GM12878 (cell line): ENCODE data around the gene C19orf73. TPM values are rescaled to one million over a fixed set of nuclear protein-coding genes. Genes with fewer than 3 reads are reported as not detected.

ENCODE experiments used
- polyA plus RNA-seq, 11 experiments: library from polyadenylated mRNA; depleted of rRNA in 4 of 11; unstranded in 6 of 11; stranded (reverse) in 5 of 11; fragments of >200 nt; fragmentation: Nextera tagmentation in 4 of 11; fragmentation: Illumina TruSeq in 1 of 11; extraction: Ambion mirVana in 4 of 11; extraction: Trizol in 1 of 11; gene quantifications; 1 replicate in 1 of 11; 2 replicates in 10 of 11; pipeline versions ENCODE4 v1.2.1 to v1.2.3, GENCODE V29; 2011 to 2016; ENCODE audit warnings: inconsistent platforms in 2 of 11, missing spikeins in 2 of 11, low read depth in 1 of 11
- small RNA-seq: library from RNA; depleted of rRNA; stranded (forward); fragments of <200 nt; gene quantifications from one replicate; pipeline ENCODE3, GENCODE V24; 2014
- total RNA-seq, 4 experiments: library from RNA; depleted of rRNA in 3 of 4; stranded (reverse); fragments of >200 nt in 3 of 4; fragmentation: Illumina TruSeq in 1 of 4; extraction: Trizol in 1 of 4; gene quantifications; 2 replicates each; pipeline versions ENCODE4 v1.2.1 to v1.2.3, GENCODE V29; 2013 to 2021

The C19orf73 gene
- total and polyA plus RNA-seq, 10 of the 15 experiments (the other 5 are each of a cell fraction or from before 2014, with no cell fraction given), result 0.20 to 2.0 (median 0.80) TPM

Small RNA genes within 50 kb of the gene (small RNA-seq; reads per million reads assigned to genes)
- gene RN7SL708P, result not detected

Other genes with a start within 250 kb of the C19orf73 start
Only the 7 nearest of the 26 such genes appear.
- not detected in 2 replicates for gene NTF4, start 54.3 kb downstream of the C19orf73 start, total RNA-seq (2014; rRNA removed)
- gene NTF4, start 54.3 kb downstream of the C19orf73 start, total RNA-seq (2014; rRNA removed; fragmentation: Illumina TruSeq; extraction: Trizol), result not detected in 2 replicates
- gene NTF4, start 54.3 kb downstream of the C19orf73 start, total RNA-seq (2021), result not detected in 2 replicates
- not detected in 2 replicates for gene NTF4, start 54.3 kb downstream of the C19orf73 start, polyA plus RNA-seq (2011; rRNA removed)
- gene NTF4, start 54.3 kb downstream of the C19orf73 start, polyA plus RNA-seq (2014; fragmentation: Illumina TruSeq; extraction: Trizol), result not detected in 2 replicates
- gene NTF4, start 54.3 kb downstream of the C19orf73 start, polyA plus RNA-seq (2014; fragmentation: Nextera tagmentation; extraction: Ambion mirVana), result not detected
- not detected in 2 replicates for gene NTF4, start 54.3 kb downstream of the C19orf73 start, polyA plus RNA-seq (2014; rRNA removed)
- not detected for gene NTF4, start 54.3 kb downstream of the C19orf73 start, polyA plus RNA-seq (2016; fragmentation: Nextera tagmentation; extraction: Ambion mirVana)
- not detected in 2 replicates for gene KCNA7, start 46.4 kb downstream of the C19orf73 start, total RNA-seq (2014; rRNA removed)
- not detected in 2 replicates for gene KCNA7, start 46.4 kb downstream of the C19orf73 start, total RNA-seq (2014; rRNA removed; fragmentation: Illumina TruSeq; extraction: Trizol)
- gene KCNA7, start 46.4 kb downstream of the C19orf73 start, total RNA-seq (2021), result not detected in 2 replicates
- gene KCNA7, start 46.4 kb downstream of the C19orf73 start, polyA plus RNA-seq (2011; rRNA removed), result not detected in 2 replicates
- gene KCNA7, start 46.4 kb downstream of the C19orf73 start, polyA plus RNA-seq (2014; fragmentation: Illumina TruSeq; extraction: Trizol), result not detected in 2 replicates
- not detected for gene KCNA7, start 46.4 kb downstream of the C19orf73 start, polyA plus RNA-seq (2014; fragmentation: Nextera tagmentation; extraction: Ambion mirVana)
- gene KCNA7, start 46.4 kb downstream of the C19orf73 start, polyA plus RNA-seq (2014; rRNA removed), result not detected in 2 replicates
- not detected for gene KCNA7, start 46.4 kb downstream of the C19orf73 start, polyA plus RNA-seq (2016; fragmentation: Nextera tagmentation; extraction: Ambion mirVana)
- 279 and 350 TPM in 2 replicates for gene SNRNP70, start 33.7 kb downstream of the C19orf73 start, total RNA-seq (2014; rRNA removed)
- gene SNRNP70, start 33.7 kb downstream of the C19orf73 start, total RNA-seq (2014; rRNA removed; fragmentation: Illumina TruSeq; extraction: Trizol), result 89.2 and 90.2 TPM in 2 replicates
- 193 and 215 TPM in 2 replicates for gene SNRNP70, start 33.7 kb downstream of the C19orf73 start, total RNA-seq (2021)
- gene SNRNP70, start 33.7 kb downstream of the C19orf73 start, polyA plus RNA-seq (2011; rRNA removed), result 105 and 162 TPM in 2 replicates
- 102 and 112 TPM in 2 replicates for gene SNRNP70, start 33.7 kb downstream of the C19orf73 start, polyA plus RNA-seq (2014; fragmentation: Illumina TruSeq; extraction: Trizol)
- gene SNRNP70, start 33.7 kb downstream of the C19orf73 start, polyA plus RNA-seq (2014; fragmentation: Nextera tagmentation; extraction: Ambion mirVana), result 10 to 100 TPM in 1 of 2 experiments, 1 to 10 TPM in 1; 2.7 to 14.9 TPM
- 453 and 499 TPM in 2 replicates for gene SNRNP70, start 33.7 kb downstream of the C19orf73 start, polyA plus RNA-seq (2014; rRNA removed)
- gene SNRNP70, start 33.7 kb downstream of the C19orf73 start, polyA plus RNA-seq (2016; fragmentation: Nextera tagmentation; extraction: Ambion mirVana), result 100 to 1,000 TPM; 157 to 192 TPM
- gene LIN7B, start 4.8 kb downstream of the C19orf73 start, total RNA-seq (2014; rRNA removed), result 1.5 and 1.9 TPM in 2 replicates
- gene LIN7B, start 4.8 kb downstream of the C19orf73 start, total RNA-seq (2014; rRNA removed; fragmentation: Illumina TruSeq; extraction: Trizol), result 0.63 and 1.1 TPM in 2 replicates
- gene LIN7B, start 4.8 kb downstream of the C19orf73 start, total RNA-seq (2021), result 1.8 and 2.9 TPM in 2 replicates
- gene LIN7B, start 4.8 kb downstream of the C19orf73 start, polyA plus RNA-seq (2011; rRNA removed), result 0.50 and 0.88 TPM in 2 replicates
- not detected in 2 replicates for gene LIN7B, start 4.8 kb downstream of the C19orf73 start, polyA plus RNA-seq (2014; fragmentation: Illumina TruSeq; extraction: Trizol)
- gene LIN7B, start 4.8 kb downstream of the C19orf73 start, polyA plus RNA-seq (2014; fragmentation: Nextera tagmentation; extraction: Ambion mirVana), result under 1 TPM in 1 of 2 experiments, not detected in 1; 0.15 TPM
- 2.6 and 3.2 TPM in 2 replicates for gene LIN7B, start 4.8 kb downstream of the C19orf73 start, polyA plus RNA-seq (2014; rRNA removed)
- 1 to 10 TPM; 3.0 to 3.5 TPM for gene LIN7B, start 4.8 kb downstream of the C19orf73 start, polyA plus RNA-seq (2016; fragmentation: Nextera tagmentation; extraction: Ambion mirVana)
- 0.73 and 0.87 TPM in 2 replicates for gene PPFIA3, start 401 bp upstream of the C19orf73 start, total RNA-seq (2014; rRNA removed)
- gene PPFIA3, start 401 bp upstream of the C19orf73 start, total RNA-seq (2014; rRNA removed; fragmentation: Illumina TruSeq; extraction: Trizol), result 0.40 and 0.60 TPM in 2 replicates
- 1.3 and 1.7 TPM in 2 replicates for gene PPFIA3, start 401 bp upstream of the C19orf73 start, total RNA-seq (2021)
- 0.71 and 0.79 TPM in 2 replicates for gene PPFIA3, start 401 bp upstream of the C19orf73 start, polyA plus RNA-seq (2011; rRNA removed)
- 0.21 TPM in 1 of 2 replicates, not detected in the other for gene PPFIA3, start 401 bp upstream of the C19orf73 start, polyA plus RNA-seq (2014; fragmentation: Illumina TruSeq; extraction: Trizol)
- not detected for gene PPFIA3, start 401 bp upstream of the C19orf73 start, polyA plus RNA-seq (2014; fragmentation: Nextera tagmentation; extraction: Ambion mirVana)
- 0.62 and 1.3 TPM in 2 replicates for gene PPFIA3, start 401 bp upstream of the C19orf73 start, polyA plus RNA-seq (2014; rRNA removed)
- gene PPFIA3, start 401 bp upstream of the C19orf73 start, polyA plus RNA-seq (2016; fragmentation: Nextera tagmentation; extraction: Ambion mirVana), result under 1 TPM in 1 of 2 experiments, not detected in 1; 0.11 TPM
- not detected in 2 replicates for gene HRC, start 36.3 kb upstream of the C19orf73 start, total RNA-seq (2014; rRNA removed)
- not detected in 2 replicates for gene HRC, start 36.3 kb upstream of the C19orf73 start, total RNA-seq (2014; rRNA removed; fragmentation: Illumina TruSeq; extraction: Trizol)
- gene HRC, start 36.3 kb upstream of the C19orf73 start, total RNA-seq (2021), result not detected in 2 replicates
- gene HRC, start 36.3 kb upstream of the C19orf73 start, polyA plus RNA-seq (2011; rRNA removed), result not detected in 2 replicates
- not detected in 2 replicates for gene HRC, start 36.3 kb upstream of the C19orf73 start, polyA plus RNA-seq (2014; fragmentation: Illumina TruSeq; extraction: Trizol)
- not detected for gene HRC, start 36.3 kb upstream of the C19orf73 start, polyA plus RNA-seq (2014; fragmentation: Nextera tagmentation; extraction: Ambion mirVana)
- gene HRC, start 36.3 kb upstream of the C19orf73 start, polyA plus RNA-seq (2014; rRNA removed), result not detected in 2 replicates
- under 1 TPM in 1 of 2 experiments, not detected in 1; 0.10 TPM for gene HRC, start 36.3 kb upstream of the C19orf73 start, polyA plus RNA-seq (2016; fragmentation: Nextera tagmentation; extraction: Ambion mirVana)
- gene TRPM4, start 38.6 kb upstream of the C19orf73 start, total RNA-seq (2014; rRNA removed), result 0.54 TPM in 1 of 2 replicates, not detected in the other
- not detected in 2 replicates for gene TRPM4, start 38.6 kb upstream of the C19orf73 start, total RNA-seq (2014; rRNA removed; fragmentation: Illumina TruSeq; extraction: Trizol)
- 0.10 and 0.32 TPM in 2 replicates for gene TRPM4, start 38.6 kb upstream of the C19orf73 start, total RNA-seq (2021)
- 0.14 TPM in 1 of 2 replicates, not detected in the other for gene TRPM4, start 38.6 kb upstream of the C19orf73 start, polyA plus RNA-seq (2011; rRNA removed)
- gene TRPM4, start 38.6 kb upstream of the C19orf73 start, polyA plus RNA-seq (2014; fragmentation: Illumina TruSeq; extraction: Trizol), result not detected in 2 replicates
- gene TRPM4, start 38.6 kb upstream of the C19orf73 start, polyA plus RNA-seq (2014; fragmentation: Nextera tagmentation; extraction: Ambion mirVana), result not detected
- 0.64 TPM in 1 of 2 replicates, not detected in the other for gene TRPM4, start 38.6 kb upstream of the C19orf73 start, polyA plus RNA-seq (2014; rRNA removed)
- under 1 TPM in 1 of 2 experiments, not detected in 1; 0.15 TPM for gene TRPM4, start 38.6 kb upstream of the C19orf73 start, polyA plus RNA-seq (2016; fragmentation: Nextera tagmentation; extraction: Ambion mirVana)